ENCODE data around the gene CCDC190. TPM values are rescaled to one million over a fixed set of nuclear protein-coding genes. Genes with fewer than 3 reads are reported as not detected.
"Not testable (repeated sequence)": the region's sequence is repeated elsewhere in the genome, so short reads cannot be mapped to it uniquely, and the experiment has no call there.

The CCDC190 gene
- total and polyA plus RNA-seq, 2 of the 4 experiments (the other 2 are of a cell fraction) = 0.10 to 0.36 TPM

- TF ChIP-seq MAZ (IDR thresholded peaks at IDR 0.05; ENCODE audit: borderline replicate concordance, low read depth, low read length) (no peak), CHD1 (IDR thresholded peaks at IDR 0.05; ENCODE audit: low read depth, low read length) (no peak)
Observed at GRCh38 chr1:162822391-162823200, 38.4 kb downstream of the CCDC190 start (continued).

DNA sequence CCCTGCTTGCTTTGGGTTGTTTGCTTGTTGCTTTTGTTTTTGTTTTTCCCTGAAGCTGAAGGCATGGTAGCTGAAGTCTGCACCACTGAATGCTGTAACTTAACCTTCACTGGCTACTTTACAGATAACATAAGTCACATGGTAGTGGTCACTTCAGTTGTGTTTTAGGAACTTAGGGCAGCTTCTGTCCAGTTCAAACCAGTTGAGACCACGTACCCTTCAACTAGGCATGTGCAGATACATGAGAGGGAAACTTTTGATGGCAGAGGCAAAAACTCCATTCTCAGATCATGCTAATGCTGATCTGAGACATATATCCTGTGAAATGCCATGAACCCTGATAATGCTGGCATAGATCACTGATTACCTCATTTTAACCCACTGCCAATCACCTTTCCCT lies 42.3 kb downstream of the CCDC190 start:
- ATAC-seq (ENCODE audit: low read depth); CTCF ChIA-PET; POLR2A ChIA-PET (ENCODE audit: unreplicated experiment): not testable (repeated sequence)

DNA sequence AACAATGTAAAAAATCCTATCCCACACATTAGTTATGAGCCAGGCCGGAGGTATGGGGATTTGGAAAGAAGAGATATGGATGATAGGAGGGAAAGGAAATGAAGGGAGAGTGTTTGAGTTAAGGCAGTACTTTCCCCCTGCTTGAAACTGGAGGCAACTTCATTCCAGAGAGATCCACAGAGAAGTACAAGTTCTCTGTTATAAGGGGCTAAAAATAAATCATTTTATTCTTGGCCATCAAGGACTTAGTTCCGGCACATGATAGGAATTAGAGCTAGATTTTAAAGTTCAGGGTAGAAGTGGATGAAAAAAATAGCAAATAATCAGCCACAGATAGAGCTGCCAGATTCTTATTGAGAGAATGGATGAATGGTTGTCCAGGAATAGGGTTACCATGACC lies 42.8 kb downstream of the CCDC190 start:
- CTCF ChIA-PET; H3K9me3 ChIP-seq (ENCODE audit: control insufficient read depth, insufficient read depth, low read length); H2AK5ac ChIP-seq (ENCODE audit: low read depth, low read length); H2BK120ac ChIP-seq (ENCODE audit: low read depth, low read length); H2BK15ac ChIP-seq (ENCODE audit: low read depth, low read length); H3K18ac ChIP-seq (ENCODE audit: low read depth, low read length); H2BK20ac ChIP-seq (ENCODE audit: low read depth, low read length); H4K20me1 ChIP-seq (ENCODE audit: insufficient read depth, low read length); H4K5ac ChIP-seq (ENCODE audit: low read depth, low read length); H3K14ac ChIP-seq (replicated peaks; ENCODE audit: low read depth, low read length); H3K79me1 ChIP-seq (ENCODE audit: low read depth in 1 of 2, low read length in 2 of 2); ATAC-seq (ENCODE audit: low read depth); BruUV-seq (replicated peaks); H3K4ac ChIP-seq (ENCODE audit: low read depth, low read length); H3K27ac ChIP-seq (ENCODE audit: insufficient read depth, low read length); H3K4me1 ChIP-seq (ENCODE audit: control insufficient read depth, insufficient read depth, low read length); H3K9me1 ChIP-seq (ENCODE audit: insufficient read depth, low read length); H3K27me3 ChIP-seq (ENCODE audit: control insufficient read depth, insufficient read depth, low read length); H3K56ac ChIP-seq (ENCODE audit: extremely low read depth, insufficient read depth, low read length); H2AK9ac ChIP-seq (replicated peaks; ENCODE audit: low read depth, low read length, poor library complexity); H3K4me3 ChIP-seq (ENCODE audit: insufficient read depth, low read depth, low read length); H4K91ac ChIP-seq (ENCODE audit: insufficient read depth, low read depth, low read length); H3K4me2 ChIP-seq (ENCODE audit: low read depth, low read length); H3K36me3 ChIP-seq (ENCODE audit: control insufficient read depth, insufficient read depth, low read length); H4K8ac ChIP-seq (ENCODE audit: low read depth in 2 of 2, low read length in 2 of 2); POLR2A ChIA-PET (ENCODE audit: unreplicated experiment); H2BK5ac ChIP-seq (ENCODE audit: low read depth, low read length, poor library complexity, severe bottlenecking); H3K9ac ChIP-seq (ENCODE audit: low read depth, low read length); in situ Hi-C loops (cut with MboI; ENCODE audit: low sequenced_read_pairs); dilution Hi-C loops (cut with HindIII; ENCODE audit: low sequenced_read_pairs, unreplicated experiment); DNase-seq; H3K23ac ChIP-seq (ENCODE audit: low read depth, low read length); intact Hi-C loops (cut with micrococcal nuclease); H2AFZ ChIP-seq (replicated peaks; ENCODE audit: low read length, poor library complexity): not testable (repeated sequence)
- no CpG with 5 or more reads among the region's 2 CpGs for WGBS, 2 experiments (ENCODE audit: extremely low coverage in 2 of 2, insufficient read length in 1 of 2)

More for the DNA sequence above, 42.3 kb downstream of the CCDC190 start:
- H2AFZ ChIP-seq (replicated peaks; ENCODE audit: low read length, poor library complexity); H4K5ac ChIP-seq (ENCODE audit: low read depth, low read length); H3K18ac ChIP-seq (ENCODE audit: low read depth, low read length); H3K79me1 ChIP-seq (ENCODE audit: low read depth in 1 of 2, low read length in 2 of 2); H2BK5ac ChIP-seq (ENCODE audit: low read depth, low read length, poor library complexity, severe bottlenecking); H2AK5ac ChIP-seq (ENCODE audit: low read depth, low read length); H4K8ac ChIP-seq (ENCODE audit: low read depth in 2 of 2, low read length in 2 of 2); H4K91ac ChIP-seq (ENCODE audit: insufficient read depth, low read depth, low read length); H3K23ac ChIP-seq (ENCODE audit: low read depth, low read length); H3K4me3 ChIP-seq (ENCODE audit: insufficient read depth, low read depth, low read length); H3K56ac ChIP-seq (ENCODE audit: extremely low read depth, insufficient read depth, low read length); intact Hi-C loops (cut with micrococcal nuclease); H3K4me1 ChIP-seq (ENCODE audit: control insufficient read depth, insufficient read depth, low read length); H3K27me3 ChIP-seq (ENCODE audit: control insufficient read depth, insufficient read depth, low read length); H3K4me2 ChIP-seq (ENCODE audit: low read depth, low read length); H3K14ac ChIP-seq (replicated peaks; ENCODE audit: low read depth, low read length); H3K4ac ChIP-seq (ENCODE audit: low read depth, low read length); H3K9me3 ChIP-seq (ENCODE audit: control insufficient read depth, insufficient read depth, low read length); DNase-seq; H2BK20ac ChIP-seq (ENCODE audit: low read depth, low read length); H3K9me1 ChIP-seq (ENCODE audit: insufficient read depth, low read length); H3K27ac ChIP-seq (ENCODE audit: insufficient read depth, low read length); dilution Hi-C loops (cut with HindIII; ENCODE audit: low sequenced_read_pairs, unreplicated experiment); H2BK120ac ChIP-seq (ENCODE audit: low read depth, low read length); H4K20me1 ChIP-seq (ENCODE audit: insufficient read depth, low read length); H3K36me3 ChIP-seq (ENCODE audit: control insufficient read depth, insufficient read depth, low read length); H2AK9ac ChIP-seq (replicated peaks; ENCODE audit: low read depth, low read length, poor library complexity); in situ Hi-C loops (cut with MboI; ENCODE audit: low sequenced_read_pairs); H3K9ac ChIP-seq (ENCODE audit: low read depth, low read length); H2BK15ac ChIP-seq (ENCODE audit: low read depth, low read length); BruUV-seq (replicated peaks): not testable (repeated sequence)
- no CpG with 5 or more reads among the region's 1 CpG for WGBS, 2 experiments (ENCODE audit: extremely low coverage in 2 of 2, insufficient read length in 1 of 2)

All from IMR-90 (cell line).